Activated CD8-positive, alpha-beta memory T cell treated with anti-CD3 and anti-CD28 coated beads for 1 hour (primary cell): ENCODE data around the gene MAN2A2.
"Not testable (repeated sequence)": the region's sequence is repeated elsewhere in the genome, so short reads cannot be mapped to it uniquely, and the experiment has no call there.

Experiments
- DNase-seq, 2 donors: peaks; one replicate each; pipeline ENCODE4 v3.0.0-alpha.2; 2020; ENCODE audit warnings: low read depth in 1 of 2; ENCODE audit errors: extremely low read depth in 1 of 2

MAN2A2 gene

DNA sequence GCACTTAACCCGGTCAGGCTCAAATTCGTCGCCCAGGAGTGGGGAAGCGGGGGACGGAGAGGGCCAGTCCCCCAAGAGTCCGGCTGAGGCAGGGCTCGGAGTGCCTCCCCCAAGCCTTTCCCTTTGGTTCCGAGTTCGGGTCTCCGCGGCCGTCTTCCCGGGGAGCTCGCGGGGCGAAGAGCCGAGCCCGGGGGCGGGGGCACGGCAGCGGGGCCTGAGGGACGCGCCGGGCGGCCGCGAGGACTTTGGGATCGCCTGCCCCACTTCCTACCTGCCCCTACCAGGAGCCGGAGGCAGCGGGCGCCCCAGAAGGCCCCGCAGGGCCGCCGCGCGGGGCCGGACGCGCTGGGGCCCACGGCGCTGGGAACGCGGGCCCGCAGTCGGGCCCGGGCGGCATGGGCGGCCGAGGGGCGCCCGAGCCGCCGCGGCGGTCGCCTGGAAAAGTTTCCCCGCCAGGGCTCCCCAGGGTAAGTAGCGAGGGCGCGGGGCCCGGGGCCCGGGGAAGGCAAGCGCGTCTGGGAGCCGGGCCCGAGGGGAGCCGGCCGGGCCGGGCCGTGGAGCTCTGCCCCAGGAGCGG lies 31.9 kb upstream of the MAN2A2 start:
- no peak for DNase-seq

DNA sequence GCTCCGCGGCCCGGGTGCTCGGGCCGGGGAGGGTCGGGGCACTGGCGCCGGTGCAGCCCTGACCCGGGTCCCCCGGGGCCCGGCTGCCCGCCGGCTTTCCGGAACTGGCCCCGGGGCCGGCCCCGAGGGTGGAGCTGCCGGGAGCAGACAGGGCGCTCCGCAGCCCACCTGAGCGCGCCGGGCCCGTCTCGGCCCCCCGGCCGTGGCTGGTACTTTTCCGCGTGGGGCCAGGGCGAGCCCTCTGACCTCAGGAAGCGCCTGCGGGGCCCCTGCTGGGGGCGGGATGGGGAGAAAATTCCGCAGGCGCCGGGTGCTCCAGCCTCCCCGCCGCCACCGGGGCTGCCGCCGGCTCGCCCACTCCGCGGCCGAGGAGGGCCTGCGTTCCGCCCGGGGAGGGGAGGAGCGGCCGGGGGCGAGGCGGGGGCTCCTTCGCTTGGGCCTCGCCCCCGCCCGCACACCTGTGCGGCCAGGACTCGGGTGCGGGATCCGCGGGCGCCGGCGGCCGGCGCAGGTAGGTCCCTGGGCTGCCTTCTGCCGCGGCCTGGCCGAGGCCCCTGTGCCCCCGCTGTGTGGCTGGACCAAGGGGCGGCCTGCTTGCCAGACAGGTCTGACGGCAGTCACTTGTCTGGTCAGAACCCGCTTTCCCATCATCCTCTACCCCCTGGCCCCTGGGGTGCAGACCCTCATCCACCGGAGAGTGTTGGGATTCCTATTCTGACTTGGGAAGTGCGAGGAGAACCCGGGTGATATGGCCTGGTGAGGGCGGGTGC lies 31.2 kb upstream of the MAN2A2 start:
- no peak for DNase-seq

DNA sequence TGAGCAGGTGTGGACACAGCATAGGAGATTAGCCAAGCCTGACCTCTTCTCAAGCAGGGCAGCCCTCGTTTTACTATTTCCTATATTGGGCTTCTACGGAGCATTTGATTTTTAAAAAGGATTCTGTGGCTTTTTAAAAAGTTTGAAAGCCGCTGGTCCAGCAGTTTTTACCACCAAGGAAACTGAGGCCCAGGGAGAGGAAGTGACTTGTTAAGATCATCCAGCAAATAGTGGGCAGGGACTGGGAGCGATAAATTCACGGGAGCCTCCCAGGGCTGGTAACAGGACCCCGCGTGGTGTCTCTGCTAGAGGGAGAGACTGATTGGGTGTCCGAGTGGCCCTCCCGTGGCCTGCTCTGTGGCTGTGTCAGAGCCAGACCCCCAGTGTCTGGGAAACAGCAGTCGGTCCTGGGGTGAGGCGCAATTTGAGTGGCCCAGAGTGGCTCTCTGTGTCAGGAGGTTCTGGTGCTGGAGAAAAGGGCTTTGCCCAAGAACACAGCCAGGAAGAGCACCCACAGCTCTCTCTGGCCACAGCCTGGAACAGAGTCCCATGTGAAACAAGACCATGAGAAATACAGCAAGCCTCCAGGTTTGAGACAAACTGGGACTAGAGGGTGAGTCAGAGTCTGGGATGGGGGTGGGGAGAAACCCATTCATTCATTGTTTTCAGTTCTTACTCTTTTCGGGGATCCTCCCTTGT lies 30.5 kb upstream of the MAN2A2 start:
- DNase-seq, result no peak

DNA sequence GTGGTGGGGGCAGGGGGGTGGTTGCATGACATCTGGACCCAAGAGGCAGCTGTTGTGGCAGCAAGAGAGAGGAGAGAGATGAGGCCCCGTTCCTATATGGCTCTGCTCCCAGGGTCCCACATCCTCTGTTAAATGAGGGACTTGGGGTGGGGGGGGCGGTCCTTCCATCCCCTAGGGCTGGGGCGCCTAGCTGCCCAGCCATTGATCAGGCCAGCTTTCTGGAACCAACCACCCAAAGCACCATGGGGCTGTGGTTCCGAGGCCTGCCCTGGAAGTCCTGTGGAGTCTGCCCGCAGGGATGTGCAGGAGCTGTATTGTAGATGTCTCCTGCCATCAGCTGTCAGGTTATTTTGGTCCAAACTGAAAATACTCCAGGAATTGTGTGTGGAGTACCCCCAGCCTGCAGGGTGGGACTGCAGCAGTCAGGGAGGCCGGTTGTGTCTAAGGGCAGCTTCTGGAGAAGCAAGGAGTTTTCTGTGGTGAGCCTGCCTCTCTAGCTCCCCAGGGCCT lies 29.6 kb upstream of the MAN2A2 start:
- no peak for DNase-seq

DNA sequence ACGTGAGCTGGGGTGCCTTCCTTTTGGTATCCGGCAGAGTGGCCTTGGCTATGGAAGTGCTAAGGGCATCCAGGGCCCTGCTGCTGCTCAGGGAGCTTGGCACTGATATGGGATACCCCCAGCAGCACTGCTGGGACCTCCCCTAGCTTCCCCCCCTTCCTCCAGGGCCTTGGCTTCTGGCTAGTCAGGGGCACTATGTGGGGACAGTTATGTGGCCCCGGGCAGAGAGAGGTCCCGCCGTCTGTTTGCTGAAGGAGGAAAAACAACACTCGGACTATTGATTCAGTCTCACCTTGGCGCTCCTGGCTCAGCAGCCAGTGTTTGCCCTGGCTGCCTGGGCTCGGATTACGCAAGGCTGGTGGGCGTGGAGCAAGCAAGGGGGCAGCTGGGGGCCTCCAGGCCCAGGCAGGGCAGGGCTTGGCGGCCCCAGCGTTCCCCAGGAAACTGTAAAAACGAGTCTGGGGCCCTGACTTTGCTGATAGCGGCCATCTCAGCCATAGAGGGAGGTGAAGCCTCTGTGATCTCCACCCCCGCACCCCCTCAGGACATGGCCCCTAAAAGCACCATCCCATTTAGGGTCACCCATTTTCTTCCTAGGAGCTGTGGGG lies 29.0 kb upstream of the MAN2A2 start:
- no peak for DNase-seq

DNA sequence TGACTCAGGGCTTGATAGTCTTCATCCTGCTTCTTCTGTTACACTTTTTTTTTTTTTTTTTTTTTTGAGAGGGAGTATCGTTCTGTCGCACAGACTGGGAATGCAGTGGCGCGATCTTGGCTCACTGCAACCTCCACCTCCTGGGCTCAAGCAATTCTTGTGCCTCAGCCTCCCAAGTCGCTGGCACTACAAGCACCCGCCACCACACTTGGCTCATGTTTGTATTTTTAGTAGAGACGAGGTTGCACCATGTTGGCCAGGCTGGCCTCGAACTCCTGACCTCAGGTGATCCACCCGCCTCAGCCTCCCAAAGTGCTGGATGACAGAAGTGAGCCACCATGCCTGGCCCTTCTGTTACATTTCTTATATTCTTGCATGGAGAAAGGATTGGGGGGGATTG lies 28.1 kb upstream of the MAN2A2 start:
- not testable (repeated sequence) for DNase-seq

DNA sequence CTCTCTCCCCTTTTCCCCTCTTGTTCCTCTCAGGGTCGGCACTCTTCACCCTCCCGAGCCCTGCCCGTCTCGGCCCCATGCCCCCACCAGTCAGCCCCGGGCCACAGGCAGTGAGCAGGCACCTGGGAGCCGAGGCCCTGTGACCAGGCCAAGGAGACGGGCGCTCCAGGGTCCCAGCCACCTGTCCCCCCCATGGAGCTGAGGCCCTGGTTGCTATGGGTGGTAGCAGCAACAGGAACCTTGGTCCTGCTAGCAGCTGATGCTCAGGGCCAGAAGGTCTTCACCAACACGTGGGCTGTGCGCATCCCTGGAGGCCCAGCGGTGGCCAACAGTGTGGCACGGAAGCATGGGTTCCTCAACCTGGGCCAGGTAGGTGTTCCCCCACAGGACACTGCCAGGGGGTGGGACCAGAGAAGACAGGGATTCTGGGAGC lies 27.5 kb upstream of the MAN2A2 start:
- no peak for DNase-seq

DNA sequence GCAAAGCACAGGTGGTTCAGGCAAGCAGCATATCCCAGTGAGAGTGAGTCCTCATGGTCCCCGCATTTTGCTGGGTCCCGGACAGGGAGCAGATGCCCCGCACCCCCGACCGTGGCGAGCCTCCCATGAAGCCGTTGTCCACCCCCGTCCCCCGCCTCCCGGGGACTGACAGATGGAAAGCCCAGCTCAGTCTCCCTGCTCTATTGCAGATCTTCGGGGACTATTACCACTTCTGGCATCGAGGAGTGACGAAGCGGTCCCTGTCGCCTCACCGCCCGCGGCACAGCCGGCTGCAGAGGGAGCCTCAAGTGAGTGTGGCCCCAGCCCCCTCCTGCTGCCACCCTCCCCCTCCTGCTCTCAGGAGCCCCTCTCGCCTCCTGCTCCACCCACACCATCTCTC lies 27.1 kb upstream of the MAN2A2 start:
- no peak for DNase-seq

DNA sequence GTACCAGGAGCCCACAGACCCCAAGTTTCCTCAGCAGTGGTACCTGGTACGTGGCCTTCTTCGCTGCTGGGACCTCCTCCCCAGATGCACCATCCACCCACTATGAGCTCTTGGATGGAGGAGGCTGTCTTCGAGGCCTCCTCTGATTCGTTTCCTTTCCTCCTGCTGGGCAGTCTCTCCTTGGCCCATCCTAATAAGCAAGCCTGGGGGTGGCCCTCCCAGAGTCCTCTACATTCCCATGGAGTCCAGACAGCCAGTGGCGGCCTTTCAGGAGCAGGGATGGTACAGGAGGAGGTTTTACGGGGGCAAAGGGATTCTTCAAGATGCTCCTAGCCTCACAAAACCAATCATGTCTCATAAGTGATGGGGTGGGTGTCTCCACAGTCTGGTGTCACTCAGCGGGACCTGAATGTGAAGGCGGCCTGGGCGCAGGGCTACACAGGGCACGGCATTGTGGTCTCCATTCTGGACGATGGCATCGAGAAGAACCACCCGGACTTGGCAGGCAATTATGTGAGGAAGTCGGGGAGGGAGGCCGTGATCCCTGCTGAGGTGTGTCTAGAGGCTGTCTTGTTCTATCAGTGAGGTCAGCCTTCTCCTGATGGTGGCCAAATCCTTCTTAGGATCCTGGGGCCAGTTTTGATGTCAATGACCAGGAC lies 26.5 kb upstream of the MAN2A2 start:
- DNase-seq, result no peak

DNA sequence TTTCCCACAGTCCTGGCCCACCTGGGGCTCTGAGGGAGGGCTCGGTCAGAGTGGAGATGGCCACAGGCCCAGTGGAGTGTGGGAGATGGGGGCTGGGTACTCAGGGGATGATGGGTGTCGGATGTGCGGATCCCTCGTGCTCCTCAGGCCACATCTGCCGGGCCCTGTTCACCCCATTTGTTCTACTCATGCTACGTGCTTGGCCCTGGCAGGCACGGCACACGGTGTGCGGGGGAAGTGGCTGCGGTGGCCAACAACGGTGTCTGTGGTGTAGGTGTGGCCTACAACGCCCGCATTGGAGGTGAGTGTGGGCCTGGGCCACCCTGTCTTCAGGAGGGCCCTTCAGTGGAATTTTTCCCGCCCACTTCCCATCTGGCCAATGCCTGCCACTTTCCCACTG lies 25.8 kb upstream of the MAN2A2 start:
- DNase-seq, result no peak

DNA sequence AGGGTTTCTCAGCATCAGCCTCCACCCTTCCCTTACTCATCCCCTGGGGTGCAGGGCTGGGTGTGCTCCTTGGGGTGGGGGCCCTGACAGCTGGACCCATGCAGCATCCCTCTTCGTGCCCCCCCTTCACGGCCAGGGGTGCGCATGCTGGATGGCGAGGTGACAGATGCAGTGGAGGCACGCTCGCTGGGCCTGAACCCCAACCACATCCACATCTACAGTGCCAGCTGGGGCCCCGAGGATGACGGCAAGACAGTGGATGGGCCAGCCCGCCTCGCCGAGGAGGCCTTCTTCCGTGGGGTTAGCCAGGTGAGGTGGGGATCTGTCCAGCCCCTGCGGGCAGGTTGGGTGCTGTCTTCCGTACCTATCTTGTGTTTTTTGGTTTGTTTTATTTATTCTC lies 25.1 kb upstream of the MAN2A2 start:
- DNase-seq, result no peak

DNA sequence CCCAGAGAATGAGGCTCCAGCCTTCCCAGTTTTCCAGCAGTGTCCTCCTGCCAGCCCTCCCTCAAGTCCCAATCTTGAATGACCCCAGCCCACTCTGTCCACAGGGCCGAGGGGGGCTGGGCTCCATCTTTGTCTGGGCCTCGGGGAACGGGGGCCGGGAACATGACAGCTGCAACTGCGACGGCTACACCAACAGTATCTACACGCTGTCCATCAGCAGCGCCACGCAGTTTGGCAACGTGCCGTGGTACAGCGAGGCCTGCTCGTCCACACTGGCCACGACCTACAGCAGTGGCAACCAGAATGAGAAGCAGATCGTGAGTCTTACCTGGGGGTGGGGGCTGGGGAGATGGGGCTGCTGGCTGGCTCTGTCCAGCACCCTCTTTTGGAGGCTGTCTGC lies 24.4 kb upstream of the MAN2A2 start:
- DNase-seq, result no peak

DNA sequence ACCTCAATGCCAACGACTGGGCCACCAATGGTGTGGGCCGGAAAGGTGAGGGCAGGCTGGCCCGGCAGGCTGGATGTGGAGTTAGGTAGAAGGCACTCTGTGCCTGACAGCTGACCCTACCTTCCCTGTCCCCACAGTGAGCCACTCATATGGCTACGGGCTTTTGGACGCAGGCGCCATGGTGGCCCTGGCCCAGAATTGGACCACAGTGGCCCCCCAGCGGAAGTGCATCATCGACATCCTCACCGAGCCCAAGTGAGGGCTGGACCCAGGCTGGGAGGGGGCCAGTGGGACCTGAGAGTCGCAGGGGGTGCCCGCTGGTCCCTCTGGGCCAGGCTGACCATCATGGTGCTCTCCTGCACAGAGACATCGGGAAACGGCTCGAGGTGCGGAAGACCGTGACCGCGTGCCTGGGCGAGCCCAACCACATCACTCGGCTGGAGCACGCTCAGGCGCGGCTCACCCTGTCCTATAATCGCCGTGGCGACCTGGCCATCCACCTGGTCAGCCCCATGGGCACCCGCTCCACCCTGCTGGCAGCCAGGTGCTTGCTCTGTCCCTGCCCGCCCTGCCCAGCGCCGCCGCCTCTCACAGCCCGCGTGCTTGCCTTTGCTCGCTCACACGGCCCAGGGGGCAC lies 23.3 kb upstream of the MAN2A2 start:
- DNase-seq, result no peak

DNA sequence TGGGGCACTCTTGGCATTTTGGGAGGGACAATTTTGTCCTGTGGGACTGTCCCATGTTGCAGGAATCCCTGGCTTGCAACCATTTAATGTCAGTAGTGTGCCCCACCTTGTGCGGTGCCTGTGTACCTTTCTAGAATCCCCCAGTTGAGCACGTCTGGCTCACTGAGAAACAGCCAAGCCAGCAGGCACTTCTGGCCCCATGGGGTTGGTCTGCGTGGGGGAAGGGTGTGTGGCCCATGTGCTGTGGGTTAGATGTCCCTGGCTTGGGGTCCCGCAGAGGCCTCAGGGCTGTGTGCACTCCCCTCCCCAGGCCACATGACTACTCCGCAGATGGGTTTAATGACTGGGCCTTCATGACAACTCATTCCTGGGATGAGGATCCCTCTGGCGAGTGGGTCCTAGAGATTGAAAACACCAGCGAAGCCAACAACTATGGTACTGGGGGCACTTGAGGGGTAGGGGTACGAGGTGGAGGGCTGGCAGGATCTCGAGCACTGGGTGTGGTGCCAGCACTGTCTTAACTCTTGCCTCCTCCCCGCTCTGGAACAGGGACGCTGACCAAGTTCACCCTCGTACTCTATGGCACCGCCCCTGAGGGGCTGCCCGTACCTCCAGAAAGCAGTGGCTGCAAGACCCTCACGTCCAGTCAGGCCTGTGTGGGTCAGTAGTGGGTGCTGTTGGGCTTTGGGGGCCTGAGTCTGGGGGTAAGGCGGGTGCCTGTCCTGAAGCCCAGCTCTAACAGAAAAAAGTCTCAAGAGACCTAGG lies 22.5 kb upstream of the MAN2A2 start:
- no peak for DNase-seq

DNA sequence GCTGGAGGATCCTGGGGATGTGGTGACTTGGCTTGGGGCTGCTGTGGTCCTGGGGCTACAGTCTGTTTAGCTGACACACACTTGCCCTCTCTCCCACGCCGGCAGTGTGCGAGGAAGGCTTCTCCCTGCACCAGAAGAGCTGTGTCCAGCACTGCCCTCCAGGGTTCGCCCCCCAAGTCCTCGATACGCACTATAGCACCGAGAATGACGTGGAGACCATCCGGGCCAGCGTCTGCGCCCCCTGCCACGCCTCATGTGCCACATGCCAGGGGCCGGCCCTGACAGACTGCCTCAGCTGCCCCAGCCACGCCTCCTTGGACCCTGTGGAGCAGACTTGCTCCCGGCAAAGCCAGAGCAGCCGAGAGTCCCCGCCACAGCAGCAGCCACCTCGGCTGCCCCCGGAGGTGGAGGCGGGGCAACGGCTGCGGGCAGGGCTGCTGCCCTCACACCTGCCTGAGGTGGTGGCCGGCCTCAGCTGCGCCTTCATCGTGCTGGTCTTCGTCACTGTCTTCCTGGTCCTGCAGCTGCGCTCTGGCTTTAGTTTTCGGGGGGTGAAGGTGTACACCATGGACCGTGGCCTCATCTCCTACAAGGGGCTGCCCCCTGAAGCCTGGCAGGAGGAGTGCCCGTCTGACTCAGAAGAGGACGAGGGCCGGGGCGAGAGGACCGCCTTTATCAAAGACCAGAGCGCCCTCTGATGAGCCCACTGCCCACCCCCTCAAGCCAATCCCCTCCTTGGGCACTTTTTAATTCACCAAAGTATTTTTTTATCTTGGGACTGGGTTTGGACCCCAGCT lies 21.7 kb upstream of the MAN2A2 start:
- no peak for DNase-seq

DNA sequence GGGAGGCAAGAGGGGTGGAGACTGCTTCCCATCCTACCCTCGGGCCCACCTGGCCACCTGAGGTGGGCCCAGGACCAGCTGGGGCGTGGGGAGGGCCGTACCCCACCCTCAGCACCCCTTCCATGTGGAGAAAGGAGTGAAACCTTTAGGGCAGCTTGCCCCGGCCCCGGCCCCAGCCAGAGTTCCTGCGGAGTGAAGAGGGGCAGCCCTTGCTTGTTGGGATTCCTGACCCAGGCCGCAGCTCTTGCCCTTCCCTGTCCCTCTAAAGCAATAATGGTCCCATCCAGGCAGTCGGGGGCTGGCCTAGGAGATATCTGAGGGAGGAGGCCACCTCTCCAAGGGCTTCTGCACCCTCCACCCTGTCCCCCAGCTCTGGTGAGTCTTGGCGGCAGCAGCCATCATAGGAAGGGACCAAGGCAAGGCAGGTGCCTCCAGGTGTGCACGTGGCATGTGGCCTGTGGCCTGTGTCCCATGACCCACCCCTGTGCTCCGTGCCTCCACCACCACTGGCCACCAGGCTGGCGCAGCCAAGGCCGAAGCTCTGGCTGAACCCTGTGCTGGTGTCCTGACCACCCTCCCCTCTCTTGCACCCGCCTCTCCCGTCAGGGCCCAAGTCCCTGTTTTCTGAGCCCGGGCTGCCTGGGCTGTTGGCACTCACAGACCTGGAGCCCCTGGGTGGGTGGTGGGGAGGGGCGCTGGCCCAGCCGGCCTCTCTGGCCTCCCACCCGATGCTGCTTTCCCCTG lies 21.0 kb upstream of the MAN2A2 start:
- DNase-seq, result no peak

DNA sequence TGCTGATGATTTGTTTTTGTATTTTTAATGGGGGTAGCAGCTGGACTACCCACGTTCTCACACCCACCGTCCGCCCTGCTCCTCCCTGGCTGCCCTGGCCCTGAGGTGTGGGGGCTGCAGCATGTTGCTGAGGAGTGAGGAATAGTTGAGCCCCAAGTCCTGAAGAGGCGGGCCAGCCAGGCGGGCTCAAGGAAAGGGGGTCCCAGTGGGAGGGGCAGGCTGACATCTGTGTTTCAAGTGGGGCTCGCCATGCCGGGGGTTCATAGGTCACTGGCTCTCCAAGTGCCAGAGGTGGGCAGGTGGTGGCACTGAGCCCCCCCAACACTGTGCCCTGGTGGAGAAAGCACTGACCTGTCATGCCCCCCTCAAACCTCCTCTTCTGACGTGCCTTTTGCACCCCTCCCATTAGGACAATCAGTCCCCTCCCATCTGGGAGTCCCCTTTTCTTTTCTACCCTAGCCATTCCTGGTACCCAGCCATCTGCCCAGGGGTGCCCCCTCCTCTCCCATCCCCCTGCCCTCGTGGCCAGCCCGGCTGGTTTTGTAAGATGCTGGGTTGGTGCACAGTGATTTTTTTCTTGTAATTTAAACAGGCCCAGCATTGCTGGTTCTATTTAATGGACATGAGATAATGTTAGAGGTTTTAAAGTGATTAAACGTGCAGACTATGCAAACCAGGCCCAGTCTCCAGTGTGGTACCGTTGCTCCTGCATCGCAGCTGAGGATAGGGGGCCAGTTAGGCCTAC lies 20.1 kb upstream of the MAN2A2 start:
- DNase-seq, result no peak

DNA sequence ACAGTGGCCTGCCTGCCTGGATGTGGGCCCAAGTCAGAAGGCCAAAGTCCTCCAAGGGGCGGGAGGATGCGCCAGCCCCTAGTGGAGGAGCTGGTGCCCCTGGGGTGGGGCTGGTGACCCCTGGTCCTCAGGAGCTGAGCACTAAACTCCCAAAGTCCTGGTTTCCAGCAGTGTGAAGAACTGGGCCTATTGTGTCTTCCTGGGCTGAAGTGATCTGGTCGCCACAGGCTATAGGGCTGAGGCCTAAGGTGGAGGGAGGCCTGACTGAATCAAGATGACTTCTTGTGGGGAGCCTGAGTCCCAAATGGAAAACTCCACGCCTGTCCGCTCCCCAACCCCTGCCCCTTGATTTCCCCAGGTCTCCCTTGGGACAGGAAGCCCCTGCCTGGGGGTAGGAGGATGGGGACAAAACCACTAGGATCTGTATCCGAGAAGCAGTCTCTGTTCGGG lies 19.6 kb upstream of the MAN2A2 start:
- no peak for DNase-seq
